HCT116 (cell line): Measurements from ENCODE around the gene MAPK8IP1. TPM values are rescaled to one million over a fixed set of nuclear protein-coding genes. Genes with fewer than 3 reads are reported as not detected.

ENCODE experiments used
- ATAC-seq: fragments of 200-7000 bp; cut with Tn5 transposase; 2 replicates; pipeline ENCODE4 v1.9.1; 2020; ENCODE audit warnings: mild to moderate bottlenecking, moderate library complexity
- BruUV-seq: library from RNA; stranded (reverse); fragments of 400-500 nt; replicated peaks from 2 replicates; lab custom pipeline; 2021; lab: Mats Ljungman, UMichigan
- CTCF ChIA-PET: fragments of 300-600 bp; sonication (Branson Sonifier 250); formaldehyde crosslinking; loops from one replicate; lab custom pipeline; 2021; ENCODE audit warnings: antibody characterized with exemption; lab: Charles Lee
- POLR2A ChIA-PET: fragments of 300-600, 350-600 bp; sonication (Branson Sonifier 250); formaldehyde crosslinking; loops from one replicate; lab custom pipeline; 2021; ENCODE audit warnings: antibody characterized with exemption; lab: Charles Lee
- RAD21 ChIA-PET, 2 experiments: fragments of 300-600 bp; sonication (Branson Sonifier 250); formaldehyde crosslinking; loops; one replicate each; lab custom pipeline; 2023; ENCODE audit warnings: low total read pairs in 2 of 2; ENCODE audit not compliant: uncharacterized antibody in 2 of 2, unreplicated experiment in 2 of 2, low non-redundant PET in 1 of 2; lab: Charles Lee
- DNase-seq: peaks from one replicate; pipeline ENCODE4 v3.0.0-alpha.2; 2010; ENCODE audit warnings: low read depth, low spot score
- H2AFZ ChIP-seq: fragments of 200-600 bp; shearing (Covaris generic), sonication (generic); 2 replicates; pipeline ENCODE4 v1.6.1; 2017; ENCODE audit warnings: low read depth, mixed run types, mixed read lengths, antibody characterized with exemption, low read length; ENCODE audit not compliant: poor library complexity, severe bottlenecking
- H3K27ac ChIP-seq: 2 replicates; pipeline ENCODE4 v1.5.1; 2012; ENCODE audit warnings: low read depth, low read length
- H3K27me3 ChIP-seq: fragments of 200-600 bp; sonication (generic); 2 replicates; pipeline ENCODE4 v1.6.1; 2016; ENCODE audit warnings: mixed run types, low read length, mixed read lengths; ENCODE audit not compliant: insufficient read depth
- H3K36me3 ChIP-seq, 2 experiments: fragments of 200-500 bp in 1 of 2; fragments of 200-600 bp in 1 of 2; sonication (Bioruptor generic) in 1 of 2; sonication (generic) in 1 of 2; 2 replicates each; pipeline versions ENCODE4 v1.5.1 to v1.6.1; 2014 to 2016; ENCODE audit warnings: low read length in 2 of 2, inconsistent platforms in 1 of 2, mixed read lengths in 1 of 2, mixed run types in 1 of 2; ENCODE audit not compliant: insufficient read depth in 2 of 2, control insufficient read depth in 1 of 2
- H3K4me1 ChIP-seq, 2 experiments: fragments of 200-600 bp in 1 of 2; sonication (generic) in 1 of 2; 2 replicates each; pipeline versions ENCODE4 v1.5.1 to v1.6.1; 2012 to 2017; ENCODE audit warnings: low read length in 2 of 2, inconsistent platforms in 1 of 2, mild to moderate bottlenecking in 1 of 2, mixed read lengths in 1 of 2, mixed run types in 1 of 2, moderate library complexity in 1 of 2; ENCODE audit not compliant: insufficient read depth in 2 of 2, control insufficient read depth in 1 of 2
- H3K4me2 ChIP-seq: fragments of 200-600 bp; sonication (generic); 2 replicates; pipeline ENCODE4 v1.6.1; 2017; ENCODE audit warnings: mixed run types, low read length, mixed read lengths
- H3K4me3 ChIP-seq, 2 experiments: fragments of 200-600 bp in 1 of 2; sonication (generic) in 1 of 2; replicated peaks in 1 of 2; 2 replicates each; pipeline ENCODE4 v1.5.1; 2011 to 2016; ENCODE audit warnings: low read length in 2 of 2, control low read depth in 1 of 2, low read depth in 1 of 2, mild to moderate bottlenecking in 1 of 2, mixed read lengths in 1 of 2, mixed run types in 1 of 2
- H3K79me2 ChIP-seq: fragments of 200-600 bp; sonication (generic); 2 replicates; pipeline ENCODE4 v1.6.1; 2017; ENCODE audit warnings: mild to moderate bottlenecking, mixed run types, low read length, moderate library complexity, mixed read lengths; ENCODE audit not compliant: insufficient read depth
- H3K9ac ChIP-seq: fragments of 200-600 bp; sonication (generic); 2 replicates; pipeline ENCODE4 v1.6.1; 2016; ENCODE audit warnings: low read length, mixed read lengths
- H3K9me2 ChIP-seq: fragments of 200-600 bp; sonication (generic), shearing (Covaris generic); 2 replicates; pipeline ENCODE4 v1.6.1; 2017; ENCODE audit warnings: mixed run types, mild to moderate bottlenecking, moderate library complexity; ENCODE audit not compliant: insufficient read depth
- H3K9me3 ChIP-seq, 2 experiments: fragments of 200-500 bp in 1 of 2; fragments of 200-600 bp in 1 of 2; sonication (Bioruptor generic) in 1 of 2; sonication (generic) in 1 of 2; 2 replicates each; pipeline ENCODE4 v1.6.1; 2014 to 2017; ENCODE audit warnings: low read length in 2 of 2, mixed read lengths in 2 of 2, inconsistent platforms in 1 of 2, low read depth in 1 of 2, mild to moderate bottlenecking in 1 of 2, mixed run types in 1 of 2, moderate library complexity in 1 of 2; ENCODE audit not compliant: control insufficient read depth in 1 of 2, insufficient read depth in 1 of 2
- H4K20me1 ChIP-seq: fragments of 200-600 bp; sonication (generic), shearing (Covaris generic); 2 replicates; pipeline ENCODE4 v1.6.1; 2017; ENCODE audit warnings: mixed run types, mild to moderate bottlenecking, moderate library complexity; ENCODE audit not compliant: insufficient read depth
- ATF3 ChIP-seq: IDR thresholded peaks from 2 replicates; pipeline ENCODE4 v1.6.1; 2012
- CEBPB ChIP-seq: IDR thresholded peaks from 2 replicates; pipeline ENCODE4 v1.6.1; 2012; ENCODE audit warnings: low read depth
- CTCF ChIP-seq, 3 experiments: fragments of 200-600 bp in 1 of 3; sonication (generic) in 1 of 3; IDR thresholded peaks in 2 of 3; conservative IDR thresholded peaks in 1 of 3; 2 replicates each; pipeline ENCODE4 v1.5.1; 2012 to 2017; ENCODE audit warnings: low read depth in 2 of 3, low read length in 2 of 3, antibody characterized with exemption in 1 of 3, borderline replicate concordance in 1 of 3, control low read depth in 1 of 3, mild to moderate bottlenecking in 1 of 3, mixed read lengths in 1 of 3, mixed run types in 1 of 3, moderate library complexity in 1 of 3; ENCODE audit not compliant: insufficient read depth in 1 of 3
- EZH2phosphoT487 ChIP-seq: fragments of 200-600 bp; IDR thresholded peaks from 2 replicates; pipeline ENCODE4 v1.6.1; 2018; ENCODE audit warnings: antibody characterized with exemption, borderline replicate concordance
- FOSL1 ChIP-seq: IDR thresholded peaks from 2 replicates; pipeline ENCODE4 v1.6.1; 2012; ENCODE audit warnings: low read depth
- JUND ChIP-seq: IDR thresholded peaks from 2 replicates; pipeline ENCODE4 v1.6.1; 2012
- POLR2A ChIP-seq: IDR thresholded peaks from 2 replicates; pipeline ENCODE4 v1.7.0; 2011; ENCODE audit warnings: borderline replicate concordance; ENCODE audit not compliant: insufficient read depth, insufficient read length; ENCODE audit errors: extremely low read depth
- POLR2AphosphoS5 ChIP-seq: IDR thresholded peaks from 2 replicates; pipeline ENCODE4 v1.6.1; 2011; ENCODE audit warnings: mild to moderate bottlenecking, low read depth, low read length, moderate library complexity
- REST ChIP-seq: IDR thresholded peaks from 2 replicates; pipeline ENCODE4 v1.6.1; 2012; ENCODE audit warnings: low read depth
- SRF ChIP-seq: IDR thresholded peaks from 2 replicates; pipeline ENCODE4 v1.6.1; 2012; ENCODE audit warnings: low read depth
- TCF7L2 ChIP-seq: IDR thresholded peaks from 2 replicates; pipeline ENCODE4 v1.7.0; 2011; ENCODE audit warnings: borderline replicate concordance, inconsistent platforms; ENCODE audit not compliant: insufficient read depth, insufficient read length; ENCODE audit errors: extremely low read depth
- YY1 ChIP-seq: IDR thresholded peaks from 2 replicates; pipeline ENCODE4 v1.6.1; 2011; ENCODE audit warnings: low read length, low read depth, moderate library complexity, mild to moderate bottlenecking; ENCODE audit not compliant: insufficient replicate concordance; ENCODE audit errors: extremely low read depth
- intact Hi-C: fragments of 100-400 bp; cut with micrococcal nuclease; formaldehyde crosslinking; loops from 2 replicates; pipeline ENCODE4 v1.10.0; 2022
- total RNA-seq: library from RNA; stranded (reverse); gene quantifications from one replicate; pipeline ENCODE4 v1.2.1, GENCODE V29; 2021; ENCODE audit not compliant: unreplicated experiment
- TF ChIP-seq, protein P1 (sequence below): IDR thresholded peaks from 2 replicates; pipeline ENCODE4 v1.6.1; 2012

The MAPK8IP1 gene
- total RNA-seq, 1 experiment from 2014 or later = 10.1 TPM

- Histone ChIP-seq H3K9ac (no peak overlapping the region), H3K4me2 (no peak overlapping the region), H4K20me1 (no peaks in the 10 kb centered on the region), H3K79me2 (no peaks in the 10 kb centered on the region), H3K9me2 (no peaks in the 10 kb centered on the region), H3K4me1 (peaks cover 0 to 7% of the 10 kb centered on the region in 2 experiments; a peak in 1 of 4 replicates), H2AFZ (no peak overlapping the region), H3K36me3 (no peaks in the 10 kb centered on the region), H3K9me3 (no peaks in the 10 kb centered on the region), H3K27me3 (no peaks in the 10 kb centered on the region), H3K4me3 (no peak overlapping the region), H3K27ac (no peak overlapping the region)
- ATAC-seq = no peak
- BruUV-seq = no TSS peak
- POLR2A ChIA-PET = no interaction called here
- intact Hi-C loops = no loop called here
- RAD21 ChIA-PET = no interaction called here
- no peak for DNase-seq
- CTCF ChIA-PET = no interaction called here
- TF ChIP-seq REST (no peak), POLR2AphosphoS5 (no peak), SRF (no peak), EZH2phosphoT487 (no peak), TCF7L2 (no peak), POLR2A (no peak), YY1 (no peak), CEBPB (no peak), CTCF (IDR thresholded peaks at IDR 0.05 in 2 of 3, conservative IDR thresholded peaks at IDR 0.05 in 1 of 3; ENCODE audit: borderline replicate concordance in 1 of 3, insufficient read depth in 1 of 3, low read depth in 2 of 3, low read length in 2 of 3) (no peak), ATF3 (no peak), JUND (no peak), FOSL1 (no peak)
- TF ChIP-seq, protein P1, sequence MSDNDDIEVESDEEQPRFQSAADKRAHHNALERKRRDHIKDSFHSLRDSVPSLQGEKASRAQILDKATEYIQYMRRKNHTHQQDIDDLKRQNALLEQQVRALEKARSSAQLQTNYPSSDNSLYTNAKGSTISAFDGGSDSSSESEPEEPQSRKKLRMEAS = no peak
Measured at GRCh38 chr11:45889966-45890365, 4.5 kb downstream of the MAPK8IP1 start.
